Astrocyte (in vitro differentiated cells and primary cell): ENCODE data around the gene SLC35F1. TPM values are rescaled to one million over a fixed set of nuclear protein-coding genes. Genes with fewer than 3 reads are reported as not detected.

Experiments
- DNase-seq: peaks from one replicate; pipeline ENCODE4 v3.0.0-alpha.2; 2010; ENCODE audit warnings: low read depth
- FAIRE-seq: peaks from 2 replicates; lab custom pipeline; 2011; peaks lifted over from hg19 to GRCh38; lab: Jason Lieb, UNC
- H2AFZ ChIP-seq: 2 replicates; pipeline ENCODE4 v1.6.0; 2012; ENCODE audit warnings: low read depth, low read length, inconsistent platforms
- H3K27ac ChIP-seq: 2 replicates; pipeline ENCODE4 v1.5.1; 2011; ENCODE audit warnings: low read depth, low read length, inconsistent platforms
- H3K27me3 ChIP-seq: 2 replicates; pipeline ENCODE4 v1.6.0; 2011; ENCODE audit warnings: low read length, inconsistent platforms; ENCODE audit not compliant: insufficient read depth
- H3K36me3 ChIP-seq: 2 replicates; pipeline ENCODE4 v1.5.1; 2011; ENCODE audit warnings: low read length, inconsistent platforms; ENCODE audit not compliant: insufficient read depth
- H3K4me1 ChIP-seq: 2 replicates; pipeline ENCODE4 v1.5.1; 2011; ENCODE audit warnings: low read length, inconsistent platforms; ENCODE audit not compliant: insufficient read depth
- H3K4me2 ChIP-seq: 2 replicates; pipeline ENCODE4 v1.6.0; 2012; ENCODE audit warnings: low read length, inconsistent platforms
- H3K4me3 ChIP-seq: 2 replicates; pipeline ENCODE4 v1.5.1; 2011; ENCODE audit warnings: low read depth, mild to moderate bottlenecking, low read length, inconsistent platforms; ENCODE audit not compliant: insufficient read depth
- H3K79me2 ChIP-seq: 2 replicates; pipeline ENCODE4 v1.6.0; 2012; ENCODE audit warnings: mild to moderate bottlenecking, low read length, inconsistent platforms; ENCODE audit not compliant: insufficient read depth
- H3K9ac ChIP-seq: 2 replicates; pipeline ENCODE4 v1.6.0; 2012; ENCODE audit warnings: mild to moderate bottlenecking, low read length, inconsistent platforms
- H3K9me3 ChIP-seq: 2 replicates; pipeline ENCODE4 v1.5.1; 2012; ENCODE audit warnings: low read depth, mild to moderate bottlenecking, low read length, inconsistent platforms; ENCODE audit not compliant: insufficient read depth
- H4K20me1 ChIP-seq: 2 replicates; pipeline ENCODE4 v1.6.0; 2012; ENCODE audit warnings: low read length, inconsistent platforms; ENCODE audit not compliant: insufficient read depth
- H3K27ac Mint-ChIP-seq: one replicate; pipeline ENCODE4 v1.8.0; 2021; ENCODE audit warnings: mild to moderate bottlenecking, mixed read lengths; ENCODE audit not compliant: unreplicated experiment
- H3K27me3 Mint-ChIP-seq: one replicate; pipeline ENCODE4 v1.8.0; 2021; ENCODE audit warnings: low read depth, mixed read lengths; ENCODE audit not compliant: unreplicated experiment
- H3K36me3 Mint-ChIP-seq: one replicate; pipeline ENCODE4 v1.8.0; 2021; ENCODE audit warnings: low read depth, mixed read lengths; ENCODE audit not compliant: unreplicated experiment
- H3K4me1 Mint-ChIP-seq: one replicate; pipeline ENCODE4 v1.8.0; 2021; ENCODE audit warnings: low read depth, mixed read lengths; ENCODE audit not compliant: unreplicated experiment
- H3K4me3 Mint-ChIP-seq: one replicate; pipeline ENCODE4 v1.8.0; 2021; ENCODE audit warnings: mild to moderate bottlenecking, moderate library complexity, mixed read lengths; ENCODE audit not compliant: unreplicated experiment
- H3K9me3 Mint-ChIP-seq: one replicate; pipeline ENCODE4 v1.8.0; 2021; ENCODE audit warnings: mild to moderate bottlenecking, mixed read lengths; ENCODE audit not compliant: unreplicated experiment
- CTCF ChIP-seq: IDR thresholded peaks from 2 replicates; pipeline ENCODE4 v1.5.1; 2011; ENCODE audit warnings: low read depth, mild to moderate bottlenecking, inconsistent platforms, low read length, moderate library complexity; ENCODE audit not compliant: insufficient read depth
- EZH2 ChIP-seq: IDR thresholded peaks from 2 replicates; pipeline ENCODE4 v1.6.1; 2012; ENCODE audit warnings: mild to moderate bottlenecking, low read length, inconsistent platforms; ENCODE audit not compliant: insufficient read depth
- total RNA-seq: library from RNA; stranded (reverse); gene quantifications from 2 replicates; pipeline ENCODE4 v1.2.1, GENCODE V29; 2021

Gene SLC35F1
- total RNA-seq, 1 donor from 2014 or later: 1.0 TPM

- Histone ChIP-seq H3K27me3 (no peaks in the 10 kb centered on the region), H4K20me1 (no peaks in the 10 kb centered on the region), H3K4me2 (no peak overlapping the region), H3K79me2 (no peaks in the 10 kb centered on the region), H3K4me3 (no peak overlapping the region), H2AFZ (no peak overlapping the region), H3K27ac (no peak overlapping the region), H3K4me1 (no peaks in the 10 kb centered on the region), H3K9ac (no peak overlapping the region), H3K36me3 (no peaks in the 10 kb centered on the region), H3K9me3 (no peaks in the 10 kb centered on the region)
- no peaks in the 10 kb centered on the region for H3K4me1 Mint-ChIP-seq
- H3K4me3 Mint-ChIP-seq: no peak overlapping the region
- no peaks in the 10 kb centered on the region for H3K9me3 Mint-ChIP-seq
- no peak overlapping the region for H3K27ac Mint-ChIP-seq
- DNase-seq: no peak
- no peaks in the 10 kb centered on the region for H3K27me3 Mint-ChIP-seq
- no peak for FAIRE-seq
- TF ChIP-seq EZH2: no peak
- TF ChIP-seq CTCF: no peak
- H3K36me3 Mint-ChIP-seq: no peaks in the 10 kb centered on the region
Observed at GRCh38 chr6:117985916-117986315, 78.9 kb downstream of the SLC35F1 start.

GRCh38 chr6:117986396-117986795 is 79.3 kb downstream of the SLC35F1 start:
- H3K9me3 Mint-ChIP-seq: no peaks in the 10 kb centered on the region
- no peak overlapping the region for H3K27ac Mint-ChIP-seq

More at GRCh38 chr6:117986396-117986795, 79.3 kb downstream of the SLC35F1 start:
- Histone ChIP-seq H3K9ac (no peak overlapping the region), H2AFZ (no peak overlapping the region), H3K27ac (no peak overlapping the region), H3K4me1 (no peaks in the 10 kb centered on the region), H4K20me1 (no peaks in the 10 kb centered on the region), H3K9me3 (no peaks in the 10 kb centered on the region), H3K36me3 (no peaks in the 10 kb centered on the region), H3K4me2 (no peak overlapping the region), H3K79me2 (no peaks in the 10 kb centered on the region), H3K27me3 (no peaks in the 10 kb centered on the region), H3K4me3 (no peak overlapping the region)
- H3K4me1 Mint-ChIP-seq: no peaks in the 10 kb centered on the region
- TF ChIP-seq CTCF (no peak), EZH2 (no peak)
- no peaks in the 10 kb centered on the region for H3K36me3 Mint-ChIP-seq
- no peak overlapping the region for H3K4me3 Mint-ChIP-seq
- no peaks in the 10 kb centered on the region for H3K27me3 Mint-ChIP-seq
- FAIRE-seq (no peak), DNase-seq (no peak)
